ENCODE measurements around the gene NRAP.

Gene NRAP

GRCh38 chr10:113631684-113632367 is 32.0 kb downstream of the NRAP start:
- no peak for DNase-seq (ENCODE audit: low spot score)

- DNase-seq (ENCODE audit: low spot score), result no peak
Measured at GRCh38 chr10:113630929-113631533, 32.8 kb downstream of the NRAP start.

- no peak for DNase-seq (ENCODE audit: low spot score)
Measured at GRCh38 chr10:113628607-113629153, 35.2 kb downstream of the NRAP start.

GRCh38 chr10:113627836-113628235 is 36.0 kb downstream of the NRAP start:
- no peak for DNase-seq (ENCODE audit: low spot score)

- DNase-seq (ENCODE audit: low spot score), result no peak
Measured at GRCh38 chr10:113626809-113627355, 37.0 kb downstream of the NRAP start.

- DNase-seq (ENCODE audit: low spot score), result no peak
Measured at GRCh38 chr10:113625461-113626186, 38.2 kb downstream of the NRAP start.

GRCh38 chr10:113622831-113623230 is 41.0 kb downstream of the NRAP start:
- no peak for DNase-seq (ENCODE audit: low spot score)

GRCh38 chr10:113621799-113622198 is 42.0 kb downstream of the NRAP start:
- no peak for DNase-seq (ENCODE audit: low spot score)

- DNase-seq (ENCODE audit: low spot score), result no peak
Measured at GRCh38 chr10:113620936-113621335, 42.9 kb downstream of the NRAP start.

GRCh38 chr10:113620511-113620910 is 43.3 kb downstream of the NRAP start:
- no peak for DNase-seq (ENCODE audit: low spot score)

GRCh38 chr10:113619401-113619800 is 44.4 kb downstream of the NRAP start:
- DNase-seq (ENCODE audit: low spot score), result no peak

- DNase-seq (ENCODE audit: low spot score), result no peak
Measured at GRCh38 chr10:113618338-113618737, 45.5 kb downstream of the NRAP start.

- no peak for DNase-seq (ENCODE audit: low spot score)
Measured at GRCh38 chr10:113617086-113617485, 46.8 kb downstream of the NRAP start.

GRCh38 chr10:113616244-113617074 is 47.4 kb downstream of the NRAP start:
- DNase-seq (ENCODE audit: low spot score), result peak; percentile 6

- no peak for DNase-seq (ENCODE audit: low spot score)
Measured at GRCh38 chr10:113613977-113614690, 49.7 kb downstream of the NRAP start.

GRCh38 chr10:113613427-113613826 is 50.4 kb downstream of the NRAP start:
- no peak for DNase-seq (ENCODE audit: low spot score)

GRCh38 chr10:113612154-113612553 is 51.7 kb downstream of the NRAP start:
- no peak for DNase-seq (ENCODE audit: low spot score)

- no peak for DNase-seq (ENCODE audit: low spot score)
Measured at GRCh38 chr10:113610631-113611601, 52.9 kb downstream of the NRAP start.

- DNase-seq (ENCODE audit: low spot score), result no peak
Measured at GRCh38 chr10:113609704-113610108, 54.1 kb downstream of the NRAP start.
